Activated T-helper 1 cell treated with anti-CD3 and anti-CD28 coated beads, Interleukin-12 subunit alpha, Interleukin-12 subunit beta, Interleukin-2, Interleukin-4 antibody, amounts not matched to agents 30 ng/mL and 10 ng/mL and 1 ng/mL, durations not matched to agents 14 hours and 24 hours and 36 hours (primary cell): ENCODE results near the gene OSBPL6. TPM values are rescaled to one million over a fixed set of nuclear protein-coding genes. Genes with fewer than 3 reads are reported as not detected.
"Not testable (repeated sequence)": the region's sequence is repeated elsewhere in the genome, so short reads cannot be mapped to it uniquely, and the experiment has no call there.

Source experiments
- DNase-seq: peaks from one replicate; pipeline ENCODE4 v3.0.0; 2021; ENCODE audit warnings: low spot score
- H3K27ac Mint-ChIP-seq: one replicate; pipeline ENCODE4 v1.8.0; 2021; ENCODE audit warnings: mild to moderate bottlenecking, mixed read lengths
- H3K27me3 Mint-ChIP-seq: one replicate; pipeline ENCODE4 v1.8.0; 2022; ENCODE audit warnings: mild to moderate bottlenecking, moderate library complexity, mixed read lengths; ENCODE audit not compliant: insufficient read depth
- H3K36me3 Mint-ChIP-seq: one replicate; pipeline ENCODE4 v1.8.0; 2021; ENCODE audit warnings: low read depth, mixed read lengths
- H3K4me1 Mint-ChIP-seq: one replicate; pipeline ENCODE4 v1.8.0; 2021; ENCODE audit warnings: low read depth, mixed read lengths
- H3K4me3 Mint-ChIP-seq: one replicate; pipeline ENCODE4 v1.8.0; 2021; ENCODE audit warnings: mild to moderate bottlenecking, moderate library complexity, mixed read lengths
- H3K9me3 Mint-ChIP-seq: one replicate; pipeline ENCODE4 v1.8.0; 2021; ENCODE audit warnings: mixed read lengths
- intact Hi-C: fragments of 100-400 bp; cut with micrococcal nuclease; formaldehyde crosslinking; loops from one replicate; pipeline ENCODE4 v1.15.1; 2024
- total RNA-seq: library from RNA; stranded (reverse); gene quantifications from 2 replicates; pipeline ENCODE4 v1.2.3, GENCODE V29; 2022

Gene OSBPL6
- total RNA-seq, 1 donor from 2014 or later: 1.9 TPM

DNA sequence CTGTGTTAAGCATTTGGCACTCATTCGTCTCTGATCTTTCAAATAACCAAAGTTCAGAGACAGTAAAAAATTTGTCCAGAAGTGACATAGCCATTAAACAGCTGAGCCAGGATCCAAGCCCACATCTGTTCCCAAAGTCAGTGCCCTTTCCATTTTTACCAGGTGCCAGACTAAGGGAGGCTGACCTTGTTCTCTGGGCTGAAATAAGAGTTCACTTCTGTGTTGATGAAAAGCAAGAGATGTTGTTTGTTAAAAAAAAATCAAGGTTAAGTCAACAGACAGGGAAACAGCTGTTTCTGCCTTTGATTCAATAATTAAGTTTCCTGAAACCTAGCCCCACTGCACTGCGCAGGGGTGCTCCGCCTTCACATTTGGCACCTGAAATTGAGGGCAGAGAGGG lies 139.5 kb downstream of the OSBPL6 start:
- peaks cover 3% of the 10 kb centered on the region for H3K27me3 Mint-ChIP-seq
- no peaks in the 10 kb centered on the region for H3K4me1 Mint-ChIP-seq
- DNase-seq: no peak
- no peak overlapping the region for H3K4me3 Mint-ChIP-seq
- no peak overlapping the region for H3K27ac Mint-ChIP-seq
- intact Hi-C loops: no loop called here
- H3K36me3 Mint-ChIP-seq: no peaks in the 10 kb centered on the region
- H3K9me3 Mint-ChIP-seq: no peaks in the 10 kb centered on the region

DNA sequence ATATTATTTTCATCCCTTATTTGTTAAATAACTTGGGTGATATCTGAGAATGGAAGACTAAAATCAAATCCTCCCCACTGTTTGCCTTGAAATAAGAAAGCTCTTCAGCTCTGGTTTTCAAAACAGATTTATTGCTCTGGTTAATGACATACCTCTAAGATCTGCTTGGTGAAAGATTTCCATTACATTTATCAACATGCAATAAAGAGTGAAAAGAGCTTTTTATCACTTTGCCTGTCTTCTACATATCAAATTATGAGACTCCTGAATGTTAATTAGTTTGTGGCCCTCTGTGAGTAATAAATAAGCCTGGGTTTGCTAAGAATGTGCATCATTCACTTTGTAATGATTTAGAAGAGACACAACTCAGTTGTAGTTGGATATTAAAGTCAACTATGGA lies 140.9 kb downstream of the OSBPL6 start:
- H3K27ac Mint-ChIP-seq: no peak overlapping the region
- H3K9me3 Mint-ChIP-seq: no peaks in the 10 kb centered on the region
- no peak for DNase-seq
- no peaks in the 10 kb centered on the region for H3K36me3 Mint-ChIP-seq
- intact Hi-C loops: no loop called here
- H3K4me1 Mint-ChIP-seq: no peaks in the 10 kb centered on the region
- H3K27me3 Mint-ChIP-seq: peaks cover 4% of the 10 kb centered on the region
- H3K4me3 Mint-ChIP-seq: no peak overlapping the region

DNA sequence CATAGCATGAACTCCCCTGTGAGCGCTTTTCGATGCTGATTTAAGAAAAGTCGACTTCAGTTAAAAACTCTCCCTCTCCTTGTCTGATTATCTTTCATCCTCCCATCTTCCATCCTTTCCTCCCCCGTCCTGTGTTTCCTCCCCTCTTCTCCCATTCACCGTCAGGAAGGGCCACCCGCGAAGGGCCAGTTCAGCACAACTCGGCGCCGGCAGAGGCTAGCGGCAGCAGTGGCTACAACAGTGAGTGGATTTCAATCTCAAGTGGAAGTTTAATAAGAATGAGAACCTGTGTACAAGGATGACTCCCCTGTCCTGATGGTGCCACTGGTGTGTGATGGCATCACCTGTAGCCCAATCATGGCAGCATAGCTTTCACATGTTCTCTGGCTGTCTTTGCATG lies 149.8 kb downstream of the OSBPL6 start:
- Mint-ChIP-seq H3K27me3 (peaks cover 33% of the 10 kb centered on the region), H3K4me1 (no peaks in the 10 kb centered on the region), H3K9me3 (no peaks in the 10 kb centered on the region), H3K4me3 (no peak overlapping the region), H3K36me3 (no peaks in the 10 kb centered on the region), H3K27ac (no peak overlapping the region)
- intact Hi-C loops: no loop called here
- DNase-seq: no peak

DNA sequence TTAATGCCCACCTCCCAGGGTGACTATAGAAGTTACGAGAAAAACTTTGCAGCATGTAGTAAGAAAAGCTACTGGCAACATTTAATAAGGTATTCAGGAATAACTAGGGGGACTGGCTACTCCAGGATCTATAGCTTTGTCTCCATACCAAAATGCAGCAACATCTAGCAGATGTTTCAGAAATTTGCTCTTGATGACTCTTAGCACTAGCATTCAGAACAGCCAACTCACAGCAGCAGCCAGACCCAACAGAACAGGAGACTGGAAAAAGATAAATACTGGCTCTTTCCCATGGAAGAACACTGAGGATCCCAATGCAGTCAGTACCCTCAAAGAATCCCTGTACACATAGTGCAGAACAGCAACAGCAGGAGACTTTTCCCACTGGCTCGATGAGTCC lies 151.6 kb downstream of the OSBPL6 start:
- Mint-ChIP-seq H3K27ac (no peak overlapping the region), H3K36me3 (no peaks in the 10 kb centered on the region)

DNA sequence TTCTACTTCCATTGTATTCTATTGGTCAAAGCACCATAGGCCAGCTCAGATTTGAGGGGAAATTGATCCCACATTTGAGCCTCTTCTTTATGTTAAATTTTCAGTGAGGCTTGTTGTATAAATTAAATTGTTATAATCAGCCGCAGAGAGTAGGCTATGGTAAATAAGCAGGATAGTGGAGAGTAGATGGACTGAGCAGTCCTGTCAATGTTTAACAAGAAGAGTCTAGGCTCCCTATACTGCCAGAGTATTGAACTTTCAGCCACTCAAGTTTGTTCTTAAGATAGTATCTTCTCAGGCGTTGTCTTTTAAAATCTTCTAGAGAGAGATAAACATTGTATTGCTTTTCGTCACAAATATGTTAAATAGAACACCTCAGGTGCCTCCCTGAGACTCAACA lies 155.7 kb downstream of the OSBPL6 start:
- intact Hi-C loops: no loop called here
- H3K36me3 Mint-ChIP-seq: no peaks in the 10 kb centered on the region
- peaks cover 23% of the 10 kb centered on the region for H3K27me3 Mint-ChIP-seq
- H3K9me3 Mint-ChIP-seq: no peaks in the 10 kb centered on the region
- no peaks in the 10 kb centered on the region for H3K4me1 Mint-ChIP-seq
- no peak overlapping the region for H3K27ac Mint-ChIP-seq
- no peak overlapping the region for H3K4me3 Mint-ChIP-seq
- DNase-seq: no peak

More for the DNA sequence above, 151.6 kb downstream of the OSBPL6 start:
- intact Hi-C loops: no loop called here
- no peaks in the 10 kb centered on the region for H3K9me3 Mint-ChIP-seq
- no peak overlapping the region for H3K4me3 Mint-ChIP-seq
- DNase-seq: no peak
- no peaks in the 10 kb centered on the region for H3K4me1 Mint-ChIP-seq
- H3K27me3 Mint-ChIP-seq: peaks cover 29% of the 10 kb centered on the region

DNA sequence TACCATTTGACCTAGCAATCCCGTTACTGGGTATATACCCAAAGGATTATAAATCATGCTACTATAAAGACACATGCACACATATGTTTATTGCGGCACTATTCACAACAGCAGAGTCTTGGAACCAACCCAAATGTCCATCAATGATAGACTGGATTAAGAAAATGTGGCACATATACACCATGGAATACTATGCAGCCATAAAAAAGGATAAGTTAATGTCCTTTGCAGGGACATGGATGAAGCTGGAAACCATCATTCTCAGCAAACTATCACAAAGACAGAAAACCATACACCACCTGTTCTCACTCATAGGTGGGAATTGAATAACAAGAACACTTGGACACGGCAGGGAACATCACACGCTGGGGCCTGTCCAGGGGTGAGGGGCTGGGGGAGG lies 163.4 kb downstream of the OSBPL6 start:
- H3K36me3 Mint-ChIP-seq, DNase-seq, H3K4me3 Mint-ChIP-seq, H3K9me3 Mint-ChIP-seq, intact Hi-C loops, H3K4me1 Mint-ChIP-seq, H3K27ac Mint-ChIP-seq, H3K27me3 Mint-ChIP-seq: not testable (repeated sequence)

DNA sequence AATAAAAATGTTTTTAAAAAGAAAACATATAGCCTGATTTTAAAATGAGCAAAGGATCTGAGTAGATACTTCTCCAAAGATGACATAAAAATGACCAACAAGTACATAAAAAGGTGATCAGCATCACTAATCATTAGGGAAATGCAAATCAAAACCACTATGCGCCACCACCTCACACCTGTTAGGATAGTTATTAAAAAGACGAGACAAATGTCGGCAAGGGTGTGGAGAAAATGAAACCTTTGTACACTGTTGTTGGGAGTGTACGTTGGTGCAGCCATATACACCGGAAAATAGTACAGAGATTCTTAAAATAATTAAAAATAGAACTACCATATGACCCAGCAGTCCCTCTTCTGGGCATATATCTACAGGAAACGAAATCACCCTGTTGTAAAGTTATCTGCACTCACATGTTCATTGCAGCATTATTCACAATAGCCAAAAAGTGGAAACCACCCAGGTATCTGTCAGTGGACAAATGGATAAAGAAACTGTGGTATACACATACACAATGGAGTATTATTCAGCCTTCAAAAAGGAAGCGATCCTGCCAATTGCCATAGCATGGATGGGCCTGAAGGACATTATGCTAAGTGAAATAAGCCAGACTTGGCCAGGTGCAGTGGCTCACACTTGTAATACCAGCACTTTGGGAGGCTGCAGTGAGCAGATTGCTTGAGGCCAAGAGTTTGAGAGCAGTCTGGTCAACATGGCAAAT lies 165.0 kb downstream of the OSBPL6 start:
- intact Hi-C loops: no loop called here
- Mint-ChIP-seq H3K9me3 (no peaks in the 10 kb centered on the region), H3K27me3 (peaks cover 8% of the 10 kb centered on the region), H3K4me3 (no peak overlapping the region), H3K4me1 (no peaks in the 10 kb centered on the region), H3K36me3 (no peaks in the 10 kb centered on the region), H3K27ac (no peak overlapping the region)
- no peak for DNase-seq

DNA sequence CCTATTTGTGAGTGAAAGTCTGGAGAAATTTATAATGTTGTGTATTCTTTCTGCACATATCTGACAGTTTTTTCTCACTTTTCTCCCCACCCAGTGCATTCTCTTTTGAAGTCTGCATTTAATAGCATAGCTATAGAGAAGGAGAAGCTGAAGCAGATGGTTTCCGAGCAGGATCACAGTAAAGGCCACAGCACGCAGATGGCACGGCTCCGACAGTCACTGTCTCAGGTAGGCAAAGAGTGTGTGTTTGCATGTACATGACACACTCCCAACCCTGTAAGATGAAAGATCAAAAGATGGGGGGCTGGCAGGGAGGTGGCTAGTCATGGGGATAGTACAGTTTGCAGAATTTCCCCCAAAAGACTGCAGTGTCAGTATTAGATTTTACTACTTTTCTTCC lies 167.3 kb downstream of the OSBPL6 start:
- intact Hi-C loops: no loop called here
- no peak for DNase-seq
- Mint-ChIP-seq H3K27me3 (peaks cover 4% of the 10 kb centered on the region), H3K9me3 (no peaks in the 10 kb centered on the region), H3K36me3 (no peaks in the 10 kb centered on the region), H3K27ac (no peak overlapping the region), H3K4me1 (no peaks in the 10 kb centered on the region), H3K4me3 (no peak overlapping the region)

DNA sequence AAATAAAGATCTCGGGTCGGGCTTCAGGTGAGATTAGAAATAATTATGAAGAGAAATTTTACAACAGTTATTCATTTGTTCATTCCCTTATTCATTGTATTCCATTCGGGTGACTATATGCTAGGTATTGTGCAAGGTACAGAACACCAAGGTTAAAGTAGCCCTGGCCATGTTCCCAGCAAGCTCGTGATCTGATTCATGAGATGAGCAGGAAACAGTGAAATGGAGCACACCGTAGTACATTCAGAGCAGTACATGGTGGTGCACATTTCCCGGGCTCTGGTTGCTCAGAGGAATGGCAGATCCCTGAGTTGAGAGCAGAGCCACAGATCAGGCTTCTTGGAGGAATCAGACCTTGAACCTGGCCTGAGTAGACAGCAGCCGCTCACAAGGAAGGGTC lies 168.9 kb downstream of the OSBPL6 start:
- Mint-ChIP-seq H3K9me3 (no peaks in the 10 kb centered on the region), H3K27me3 (peaks cover 15% of the 10 kb centered on the region), H3K27ac (no peak overlapping the region), H3K4me1 (no peaks in the 10 kb centered on the region), H3K4me3 (no peak overlapping the region), H3K36me3 (no peaks in the 10 kb centered on the region)
- no peak for DNase-seq
- intact Hi-C loops: no loop called here

DNA sequence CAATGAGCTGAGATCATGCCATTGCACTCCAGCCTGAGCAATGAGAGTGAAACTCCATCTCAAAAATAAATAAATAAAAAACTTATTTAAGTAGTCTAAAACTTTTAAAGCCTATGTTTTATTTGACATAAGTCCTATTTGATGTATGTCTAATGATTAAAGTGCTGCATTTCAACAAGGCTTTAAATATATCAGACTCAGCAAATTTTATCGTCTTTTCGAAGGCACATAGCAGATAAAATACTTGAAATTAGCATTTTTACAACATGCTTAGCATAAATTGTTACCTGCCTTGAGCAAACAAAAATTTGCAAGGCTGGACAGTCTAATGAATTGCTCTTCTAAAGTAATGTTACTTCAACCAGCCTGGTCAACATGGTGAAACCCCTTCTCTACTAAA lies 170.8 kb downstream of the OSBPL6 start:
- H3K4me1 Mint-ChIP-seq: no peaks in the 10 kb centered on the region
- intact Hi-C loops: no loop called here
- H3K27ac Mint-ChIP-seq: no peak overlapping the region
- H3K4me3 Mint-ChIP-seq: no peak overlapping the region
- H3K9me3 Mint-ChIP-seq: no peaks in the 10 kb centered on the region
- DNase-seq: no peak
- peaks cover 17% of the 10 kb centered on the region for H3K27me3 Mint-ChIP-seq
- no peaks in the 10 kb centered on the region for H3K36me3 Mint-ChIP-seq

DNA sequence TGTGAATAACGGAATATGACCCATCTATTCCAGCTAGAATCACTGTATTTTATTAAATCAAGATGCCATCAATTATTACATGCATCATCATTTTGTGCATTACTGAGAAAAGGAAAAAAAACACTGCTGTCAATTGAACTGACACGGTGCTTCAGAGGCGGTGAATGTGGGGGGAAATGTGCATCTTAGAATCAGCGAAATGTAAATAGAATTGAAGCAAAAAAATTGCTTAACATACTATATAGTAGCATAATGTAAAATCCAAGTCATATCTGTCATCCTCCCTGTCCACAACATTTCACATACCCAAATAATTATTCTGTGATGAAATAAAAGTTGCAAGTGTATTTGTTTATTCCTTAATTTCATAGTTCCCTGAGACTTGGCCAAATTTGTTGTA lies 172.1 kb downstream of the OSBPL6 start:
- Mint-ChIP-seq H3K27me3 (peaks cover 17% of the 10 kb centered on the region), H3K9me3 (no peaks in the 10 kb centered on the region), H3K27ac (no peak overlapping the region), H3K4me1 (no peaks in the 10 kb centered on the region), H3K4me3 (no peak overlapping the region), H3K36me3 (no peaks in the 10 kb centered on the region)
- intact Hi-C loops: no loop called here
- no peak for DNase-seq

DNA sequence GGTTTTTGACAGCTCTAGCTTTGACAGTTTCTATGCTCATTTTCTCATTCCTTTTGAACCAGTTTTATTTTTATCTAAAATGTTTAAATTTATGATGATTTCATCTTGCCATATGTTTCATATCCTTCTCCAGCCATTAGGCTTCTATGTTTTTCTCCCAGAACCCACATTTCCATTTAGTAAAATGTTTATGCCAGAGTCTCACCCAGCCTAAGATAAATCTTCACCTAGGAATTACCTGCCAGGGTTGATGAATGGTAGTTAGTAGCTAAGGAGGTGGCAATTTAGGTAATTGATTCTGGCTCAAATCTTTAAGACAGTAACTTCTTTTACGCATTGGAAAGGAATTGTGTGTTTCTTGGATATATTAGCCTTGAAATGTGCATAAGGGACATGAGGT lies 173.0 kb downstream of the OSBPL6 start:
- Mint-ChIP-seq H3K9me3 (no peaks in the 10 kb centered on the region), H3K4me3 (no peak overlapping the region), H3K4me1 (no peaks in the 10 kb centered on the region), H3K36me3 (no peaks in the 10 kb centered on the region), H3K27me3 (peaks cover 22% of the 10 kb centered on the region), H3K27ac (no peak overlapping the region)
- intact Hi-C loops: no loop called here
- DNase-seq: no peak

DNA sequence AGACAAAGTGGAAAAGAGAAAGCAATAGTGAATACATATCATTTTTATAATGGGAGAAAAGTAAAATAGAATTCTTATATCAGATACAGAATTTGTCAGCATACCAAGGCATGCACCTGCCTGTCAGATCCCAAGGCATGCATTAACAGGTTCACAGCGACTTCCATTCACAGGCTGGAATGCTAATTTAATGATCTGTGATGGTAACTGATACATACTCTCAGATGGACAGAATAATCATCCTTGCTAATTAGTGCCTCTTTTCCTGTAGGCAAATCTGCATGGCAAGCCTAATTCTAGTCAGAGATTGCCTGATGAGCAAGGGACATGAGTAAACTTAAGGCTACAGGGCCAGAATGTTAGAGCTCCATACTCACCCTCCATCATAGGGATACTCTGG lies 180.6 kb downstream of the OSBPL6 start:
- Mint-ChIP-seq H3K27me3 (peaks cover 16% of the 10 kb centered on the region), H3K36me3 (no peaks in the 10 kb centered on the region), H3K27ac (no peak overlapping the region), H3K4me3 (no peak overlapping the region), H3K9me3 (no peaks in the 10 kb centered on the region), H3K4me1 (no peaks in the 10 kb centered on the region)
- intact Hi-C loops: no loop called here
- no peak for DNase-seq

DNA sequence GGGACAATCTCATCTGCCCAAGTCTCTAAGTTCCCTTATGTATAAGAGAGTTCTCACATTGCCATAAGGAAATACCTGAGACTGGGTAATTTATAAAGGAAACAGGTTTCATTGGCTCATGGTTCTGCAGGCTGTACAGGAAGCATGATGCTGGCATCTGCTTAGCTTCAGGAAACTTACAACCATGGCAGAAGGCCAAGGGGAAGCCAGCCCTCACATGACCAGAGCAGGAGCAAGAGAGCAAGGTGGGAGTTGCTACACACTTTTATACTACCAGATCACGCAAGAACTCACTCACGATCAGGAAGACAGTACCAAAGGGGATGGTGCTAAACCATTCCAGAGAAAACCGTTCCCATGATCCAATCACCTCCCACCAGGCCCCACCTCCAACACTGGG lies 182.7 kb downstream of the OSBPL6 start:
- H3K4me3 Mint-ChIP-seq: no peak overlapping the region
- DNase-seq: no peak
- H3K27ac Mint-ChIP-seq: no peak overlapping the region
- H3K27me3 Mint-ChIP-seq: peaks cover 15% of the 10 kb centered on the region
- peaks cover 13% of the 10 kb centered on the region for H3K4me1 Mint-ChIP-seq
- H3K9me3 Mint-ChIP-seq: no peaks in the 10 kb centered on the region
- intact Hi-C loops: no loop called here
- no peaks in the 10 kb centered on the region for H3K36me3 Mint-ChIP-seq
